HFF-Myc (cell line): ENCODE results near the gene TYW1.
"Not testable (repeated sequence)": the region's sequence is repeated elsewhere in the genome, so short reads cannot be mapped to it uniquely, and the experiment has no call there.

Source experiments
- DNase-seq: peaks from one replicate; pipeline ENCODE4 v3.0.0-alpha.2; 2011; ENCODE audit warnings: low read depth; ENCODE audit errors: extremely low read depth
- H3K4me3 ChIP-seq: replicated peaks from 2 replicates; pipeline ENCODE4 v1.5.1; 2011; ENCODE audit warnings: low read depth, mild to moderate bottlenecking, control low read depth, low read length
- CTCF ChIP-seq: IDR thresholded peaks from 2 replicates; pipeline ENCODE4 v1.5.1; 2012; ENCODE audit warnings: mild to moderate bottlenecking, low read depth, low read length, control low read depth; ENCODE audit errors: missing control alignments

Gene TYW1

DNA sequence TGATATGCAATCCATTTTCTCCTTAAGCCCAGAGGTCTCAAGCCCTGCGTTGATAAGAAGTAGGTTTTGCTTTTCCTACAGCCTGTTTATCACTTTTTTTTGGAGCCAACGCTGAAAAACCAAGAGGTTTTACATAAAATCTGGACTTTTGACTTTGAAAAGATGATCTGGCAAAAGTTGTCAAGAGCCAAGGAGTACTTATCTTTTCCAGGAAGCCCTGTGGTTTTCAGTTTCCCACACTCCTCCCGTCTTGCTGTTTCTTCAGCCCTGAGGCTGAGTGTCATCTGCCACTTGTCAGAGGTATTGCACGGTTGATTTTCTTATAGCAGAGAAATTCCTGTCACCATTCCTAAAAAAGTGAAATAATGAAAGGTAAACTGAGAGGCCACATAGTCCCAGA, 108.7 kb downstream of the TYW1 start:
- DNase-seq = no peak
- TF ChIP-seq CTCF = no peak
- no peak overlapping the region for H3K4me3 ChIP-seq

DNA sequence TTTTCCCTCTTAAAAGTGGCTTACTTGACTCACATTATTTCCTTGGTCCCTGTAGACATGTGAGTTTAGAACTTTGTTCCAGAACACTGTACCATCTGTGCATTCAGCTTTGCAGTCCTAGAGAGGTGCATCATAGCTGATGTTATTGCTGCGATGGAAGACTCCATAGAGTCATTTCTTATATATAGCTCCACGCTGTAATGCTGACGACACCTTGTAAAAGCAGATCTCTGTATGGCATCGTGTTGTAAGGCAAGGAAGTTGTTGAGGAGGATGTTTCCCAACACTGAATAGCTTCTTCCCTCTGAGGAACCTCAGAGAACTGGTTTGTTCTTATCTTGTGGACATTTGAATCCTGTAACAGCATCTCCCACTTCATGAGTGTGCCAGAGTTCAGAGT, 109.6 kb downstream of the TYW1 start:
- not testable (repeated sequence) for DNase-seq, H3K4me3 ChIP-seq

DNA sequence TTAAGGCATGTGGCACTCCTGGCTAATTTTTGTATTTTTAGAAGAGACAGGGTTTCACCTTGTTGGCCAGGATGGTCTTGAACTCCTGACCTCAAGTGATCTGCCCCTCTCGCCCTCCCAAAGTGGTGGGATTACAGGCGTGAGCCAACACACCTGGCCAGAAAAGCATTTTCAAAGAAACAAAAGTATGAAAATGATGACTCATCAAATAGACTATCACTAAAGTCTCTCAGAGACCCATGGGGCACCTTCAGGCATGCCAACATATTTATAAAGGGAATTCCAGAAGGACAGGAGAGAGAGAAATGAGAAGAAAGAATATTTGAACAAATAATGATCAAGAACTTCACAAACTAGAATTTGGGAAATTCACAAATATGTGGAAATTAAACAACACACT, 114.7 kb downstream of the TYW1 start:
- not testable (repeated sequence) for H3K4me3 ChIP-seq, DNase-seq

GRCh38 chr7:67114483-67115246, 118.0 kb downstream of the TYW1 start:
- not testable (repeated sequence) for DNase-seq, H3K4me3 ChIP-seq

GRCh38 chr7:67120491-67120890, 123.9 kb downstream of the TYW1 start:
- not testable (repeated sequence) for H3K4me3 ChIP-seq, DNase-seq

DNA sequence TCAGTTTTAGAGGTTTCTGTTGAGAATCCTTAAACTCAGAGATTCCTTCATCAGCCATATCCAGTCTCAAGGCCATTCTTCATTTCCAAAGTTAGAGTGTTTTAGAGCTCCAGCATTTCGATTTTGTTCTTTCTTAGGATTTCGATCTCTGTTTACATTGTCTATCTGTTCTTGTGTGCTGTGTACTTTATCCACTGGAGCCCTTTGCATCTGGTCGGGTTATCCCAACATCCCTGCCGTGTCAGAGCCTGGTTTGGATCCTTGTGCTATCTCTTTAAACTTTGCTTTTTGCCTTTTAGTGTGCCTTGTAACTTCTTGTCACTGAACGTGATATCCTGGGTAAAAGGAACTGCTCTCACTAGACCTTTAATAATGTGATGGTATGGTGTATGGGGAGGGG, 131.6 kb downstream of the TYW1 start:
- H3K4me3 ChIP-seq, DNase-seq: not testable (repeated sequence)

- H3K4me3 ChIP-seq, DNase-seq: not testable (repeated sequence)
These were observed 134.1 kb downstream of the TYW1 start for GRCh38 chr7:67130766-67131165.

DNA sequence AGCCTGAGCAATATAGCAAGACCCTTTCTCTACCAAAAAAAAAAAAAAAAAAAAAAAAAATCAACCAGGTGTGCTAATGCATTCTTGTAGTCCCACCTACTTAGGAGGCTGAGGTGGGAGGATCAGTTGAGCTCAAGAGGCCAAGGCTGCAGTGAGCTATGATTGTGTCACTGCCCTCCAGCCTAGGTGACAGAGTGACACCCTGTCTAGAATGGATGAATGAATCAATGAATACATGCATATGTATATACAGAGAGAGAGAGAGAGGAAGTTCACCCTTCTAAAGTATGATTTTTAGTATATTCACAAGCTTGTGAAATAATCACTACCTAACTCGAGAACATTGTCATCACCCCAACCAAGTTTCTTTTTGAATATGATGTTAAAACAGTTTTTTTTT, 138.3 kb downstream of the TYW1 start:
- not testable (repeated sequence) for DNase-seq, H3K4me3 ChIP-seq

GRCh38 chr7:67135617-67136486, 139.2 kb downstream of the TYW1 start:
- H3K4me3 ChIP-seq, DNase-seq: not testable (repeated sequence)

DNA sequence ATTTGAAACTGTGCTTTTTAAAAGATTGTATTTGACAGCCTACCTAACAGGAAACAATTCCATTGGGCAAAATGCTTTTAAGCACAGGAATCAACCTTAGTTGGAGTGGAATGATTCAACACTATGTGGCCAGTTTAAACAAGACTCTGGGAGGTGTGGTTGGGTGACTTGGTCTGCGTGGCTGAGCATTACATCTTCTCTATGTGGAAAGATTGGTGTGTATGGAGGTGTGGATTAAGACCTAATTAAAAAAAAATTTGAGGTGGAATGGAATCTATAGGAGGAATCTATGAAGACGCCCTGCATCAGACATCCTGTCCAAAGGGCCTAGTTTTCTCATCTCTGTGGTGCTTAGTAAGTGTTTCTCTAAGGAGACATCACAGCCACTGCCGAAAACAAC, 140.9 kb downstream of the TYW1 start:
- not testable (repeated sequence) for DNase-seq, H3K4me3 ChIP-seq

GRCh38 chr7:67139876-67140275, 143.2 kb downstream of the TYW1 start:
- not testable (repeated sequence) for H3K4me3 ChIP-seq, DNase-seq

- not testable (repeated sequence) for DNase-seq, H3K4me3 ChIP-seq
These were observed 144.4 kb downstream of the TYW1 start for GRCh38 chr7:67141001-67141400.

DNA sequence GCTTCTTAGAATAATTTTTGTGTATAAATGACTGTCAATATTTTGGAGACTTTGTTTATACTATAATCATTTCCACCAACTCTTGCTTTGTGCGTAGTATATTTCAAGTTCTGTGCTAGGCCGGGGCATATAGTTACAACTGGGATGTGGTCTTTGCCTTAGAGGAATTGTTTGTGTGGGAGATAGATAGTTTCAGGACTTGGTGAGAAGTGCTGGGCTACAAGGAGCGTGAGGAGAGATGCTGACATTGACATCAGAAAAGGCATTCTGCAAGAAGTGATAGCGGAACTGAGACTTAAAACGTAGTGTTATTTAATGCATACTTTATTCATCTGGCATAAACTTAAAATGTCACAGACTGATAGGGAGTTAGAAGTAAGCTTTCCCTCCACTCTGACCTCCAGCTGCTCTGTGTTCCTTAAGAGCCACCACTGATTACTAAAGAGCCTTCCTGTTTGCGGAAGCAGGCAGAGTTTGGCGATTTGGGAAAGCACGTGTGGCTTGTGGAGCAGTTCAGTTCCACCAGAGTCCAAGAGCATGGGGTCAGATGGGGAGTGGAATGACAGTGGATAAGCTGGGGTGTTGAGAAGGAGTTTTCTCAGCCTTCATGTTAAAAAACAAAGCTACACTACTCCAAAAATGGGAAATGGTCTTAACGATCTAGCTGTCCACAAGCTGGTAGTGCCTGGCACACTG, 146.6 kb downstream of the TYW1 start:
- DNase-seq, H3K4me3 ChIP-seq: not testable (repeated sequence)

- DNase-seq, H3K4me3 ChIP-seq: not testable (repeated sequence)
These were observed 149.1 kb downstream of the TYW1 start for GRCh38 chr7:67145581-67146193.

GRCh38 chr7:67149131-67149530, 152.5 kb downstream of the TYW1 start:
- not testable (repeated sequence) for H3K4me3 ChIP-seq, DNase-seq

- not testable (repeated sequence) for H3K4me3 ChIP-seq, DNase-seq
These were observed 157.7 kb downstream of the TYW1 start for GRCh38 chr7:67154374-67154773.

GRCh38 chr7:67156064-67156463, 159.4 kb downstream of the TYW1 start:
- H3K4me3 ChIP-seq, DNase-seq: not testable (repeated sequence)
